Measurements from ENCODE around the gene SFPQ.
"Not testable (repeated sequence)": the region's sequence is repeated elsewhere in the genome, so short reads cannot be mapped to it uniquely, and the experiment has no call there.

SFPQ gene

GRCh38 chr1:35192853-35193664 is at the start of gene SFPQ:
TSS of gene SFPQ (minus strand) at chr1:35193145. CDS start at chr1:35193049, 96 bp downstream.
- DNase-seq = peak; percentile 98

- DNase-seq = not testable (repeated sequence)
Observed at GRCh38 chr1:35236772-35237171, 43.8 kb upstream of the SFPQ start.

- DNase-seq = no peak
Observed at GRCh38 chr1:35231287-35231686, 38.3 kb upstream of the SFPQ start.

- no peak for DNase-seq
Observed at GRCh38 chr1:35229587-35230360, 36.8 kb upstream of the SFPQ start.

GRCh38 chr1:35226546-35226945 is 33.6 kb upstream of the SFPQ start:
- no peak for DNase-seq

- DNase-seq = no peak
Observed at GRCh38 chr1:35223084-35223630, 30.2 kb upstream of the SFPQ start.

GRCh38 chr1:35222322-35223083 is 29.6 kb upstream of the SFPQ start:
- DNase-seq = no peak

GRCh38 chr1:35220976-35221375 is 28.0 kb upstream of the SFPQ start:
- no peak for DNase-seq

- DNase-seq = no peak
Observed at GRCh38 chr1:35215346-35215745, 22.4 kb upstream of the SFPQ start.

- no peak for DNase-seq
Observed at GRCh38 chr1:35211120-35211414, 18.1 kb upstream of the SFPQ start.

GRCh38 chr1:35210321-35211119 is 17.6 kb upstream of the SFPQ start:
- peak; percentile 35 for DNase-seq

GRCh38 chr1:35203295-35203694 is 10.3 kb upstream of the SFPQ start:
- DNase-seq = no peak

GRCh38 chr1:35202048-35202719 is 9.2 kb upstream of the SFPQ start:
- peak; percentile 74 for DNase-seq

GRCh38 chr1:35201631-35202030 is 8.7 kb upstream of the SFPQ start:
- no peak for DNase-seq

GRCh38 chr1:35192056-35192852 is 691 bp downstream of the SFPQ start:
- peak; percentile 88 for DNase-seq

- no peak for DNase-seq
Observed at GRCh38 chr1:35191429-35192055, 1.4 kb downstream of the SFPQ start.

- no peak for DNase-seq
Observed at GRCh38 chr1:35190784-35191183, 2.2 kb downstream of the SFPQ start.

GRCh38 chr1:35188578-35189392 is 4.2 kb downstream of the SFPQ start:
- DNase-seq = no peak

- DNase-seq = no peak
Observed at GRCh38 chr1:35187816-35188342, 5.1 kb downstream of the SFPQ start.

Measured in left hindlimb (tissue), 1 donor.